ENCODE results near the gene PYCR2. TPM values are rescaled to one million over a fixed set of nuclear protein-coding genes. Genes with fewer than 3 reads are reported as not detected.

The PYCR2 gene
- total and polyA plus RNA-seq, 2 donors (not counting 1 experiment from before 2014, with no cell fraction given), result 28.6 to 32.4 TPM

DNA sequence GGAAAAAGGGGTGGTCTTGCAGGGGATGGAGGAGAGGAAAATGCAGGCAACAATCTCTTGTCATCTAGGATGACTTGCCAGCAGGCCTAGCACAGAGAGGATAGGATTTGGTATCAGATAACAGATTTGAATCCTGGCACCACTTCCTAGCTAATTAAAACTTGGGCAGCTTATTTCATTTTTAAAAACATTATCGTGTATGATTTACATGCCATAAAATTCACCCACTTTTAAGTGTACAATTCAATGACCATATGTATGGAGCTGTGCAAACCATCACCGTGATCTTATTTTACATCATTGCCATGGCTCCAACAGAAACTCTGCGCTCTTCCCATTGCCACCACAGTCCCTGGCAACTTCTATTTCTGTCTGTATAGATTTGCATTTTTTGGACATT is 6.9 kb downstream of the PYCR2 start:
- no peak overlapping the region for H2AFZ ChIP-seq (ENCODE audit: low read length)
- H3K4me2 ChIP-seq (ENCODE audit: extremely low read depth, insufficient read depth, low read length), result no peak overlapping the region
- H4K20me1 ChIP-seq (ENCODE audit: control insufficient read depth, extremely low read depth, insufficient read depth, low read length), result no peaks in the 10 kb centered on the region
- no peaks in the 10 kb centered on the region for H3K27me3 ChIP-seq (ENCODE audit: control insufficient read depth, insufficient read depth, low read length)
- H3K9ac ChIP-seq (ENCODE audit: insufficient read depth, low read length), result no peak overlapping the region
- H3K79me2 ChIP-seq (ENCODE audit: control insufficient read depth, insufficient read depth, low read length), result peaks cover 4% of the 10 kb centered on the region
- TF ChIP-seq, protein P1, sequence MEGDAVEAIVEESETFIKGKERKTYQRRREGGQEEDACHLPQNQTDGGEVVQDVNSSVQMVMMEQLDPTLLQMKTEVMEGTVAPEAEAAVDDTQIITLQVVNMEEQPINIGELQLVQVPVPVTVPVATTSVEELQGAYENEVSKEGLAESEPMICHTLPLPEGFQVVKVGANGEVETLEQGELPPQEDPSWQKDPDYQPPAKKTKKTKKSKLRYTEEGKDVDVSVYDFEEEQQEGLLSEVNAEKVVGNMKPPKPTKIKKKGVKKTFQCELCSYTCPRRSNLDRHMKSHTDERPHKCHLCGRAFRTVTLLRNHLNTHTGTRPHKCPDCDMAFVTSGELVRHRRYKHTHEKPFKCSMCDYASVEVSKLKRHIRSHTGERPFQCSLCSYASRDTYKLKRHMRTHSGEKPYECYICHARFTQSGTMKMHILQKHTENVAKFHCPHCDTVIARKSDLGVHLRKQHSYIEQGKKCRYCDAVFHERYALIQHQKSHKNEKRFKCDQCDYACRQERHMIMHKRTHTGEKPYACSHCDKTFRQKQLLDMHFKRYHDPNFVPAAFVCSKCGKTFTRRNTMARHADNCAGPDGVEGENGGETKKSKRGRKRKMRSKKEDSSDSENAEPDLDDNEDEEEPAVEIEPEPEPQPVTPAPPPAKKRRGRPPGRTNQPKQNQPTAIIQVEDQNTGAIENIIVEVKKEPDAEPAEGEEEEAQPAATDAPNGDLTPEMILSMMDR (conservative IDR thresholded peaks at IDR 0.05 in 1 of 2, IDR thresholded peaks at IDR 0.05 in 1 of 2; ENCODE audit: low read depth in 1 of 2, low read length in 2 of 2), result no peak
- TF ChIP-seq EZH2 (IDR thresholded peaks at IDR 0.05; ENCODE audit: low read length, missing control alignments), result no peak
- peaks cover 2% of the 10 kb centered on the region for H3K4me1 ChIP-seq (ENCODE audit: control insufficient read depth, extremely low read depth, insufficient read depth, low read length)
- H3K36me3 ChIP-seq (ENCODE audit: control insufficient read depth, insufficient read depth, low read length), result peaks cover 14% of the 10 kb centered on the region
- no peaks in the 10 kb centered on the region for H3K9me3 ChIP-seq (ENCODE audit: control insufficient read depth, insufficient read depth, low read depth, low read length)
- H3K4me3 ChIP-seq (replicated peaks in 1 of 4; ENCODE audit: control extremely low read depth in 1 of 4, insufficient read depth in 1 of 4, low read depth in 3 of 4, low read length in 4 of 4), result no peak overlapping the region
- H3K27ac ChIP-seq (ENCODE audit: insufficient read depth, low read length), result no peak overlapping the region
- no peak for DNase-seq (ENCODE audit: low read depth in 2 of 2)

DNA sequence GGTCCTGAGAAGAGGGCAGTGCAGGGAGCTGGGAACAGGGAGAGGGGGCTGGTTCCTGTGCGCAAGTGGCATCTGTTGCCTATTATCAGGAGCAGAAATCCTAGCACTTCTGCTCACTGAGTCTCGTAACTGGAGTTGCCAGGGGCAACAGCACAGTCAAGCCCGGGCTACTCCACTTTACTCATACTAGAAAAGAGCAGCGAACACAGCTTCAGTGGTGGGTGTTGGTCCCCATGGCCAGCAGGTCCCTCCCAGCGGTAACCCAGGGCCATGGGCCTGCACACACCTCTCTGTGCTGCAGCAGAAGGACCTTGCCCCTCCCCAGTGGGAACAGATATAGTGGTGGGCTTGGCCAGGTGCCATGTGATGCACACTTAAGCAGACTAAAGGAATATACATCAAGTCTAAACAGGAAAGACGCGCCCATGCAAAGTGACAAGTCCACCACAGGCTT is 8.5 kb downstream of the PYCR2 start:
- Histone ChIP-seq H3K4me3 (replicated peaks in 1 of 4; ENCODE audit: control extremely low read depth in 1 of 4, insufficient read depth in 1 of 4, low read depth in 3 of 4, low read length in 4 of 4) (no peak overlapping the region), H3K9me3 (ENCODE audit: control insufficient read depth, insufficient read depth, low read depth, low read length) (no peaks in the 10 kb centered on the region), H3K36me3 (ENCODE audit: control insufficient read depth, insufficient read depth, low read length) (peaks cover 5% of the 10 kb centered on the region), H2AFZ (ENCODE audit: low read length) (no peak overlapping the region), H3K4me1 (ENCODE audit: control insufficient read depth, extremely low read depth, insufficient read depth, low read length) (peaks cover 2% of the 10 kb centered on the region), H3K79me2 (ENCODE audit: control insufficient read depth, insufficient read depth, low read length) (no peaks in the 10 kb centered on the region), H3K27ac (ENCODE audit: insufficient read depth, low read length) (no peak overlapping the region), H4K20me1 (ENCODE audit: control insufficient read depth, extremely low read depth, insufficient read depth, low read length) (no peaks in the 10 kb centered on the region), H3K27me3 (ENCODE audit: control insufficient read depth, insufficient read depth, low read length) (no peaks in the 10 kb centered on the region), H3K9ac (ENCODE audit: insufficient read depth, low read length) (no peak overlapping the region), H3K4me2 (ENCODE audit: extremely low read depth, insufficient read depth, low read length) (no peak overlapping the region)
- TF ChIP-seq EZH2 (IDR thresholded peaks at IDR 0.05; ENCODE audit: low read length, missing control alignments), result no peak
- TF ChIP-seq, protein P1 (conservative IDR thresholded peaks at IDR 0.05 in 1 of 2, IDR thresholded peaks at IDR 0.05 in 1 of 2; ENCODE audit: low read depth in 1 of 2, low read length in 2 of 2), result no peak
- DNase-seq (ENCODE audit: low read depth in 2 of 2), result peak in 1 of 2 donors; percentile 28

DNA sequence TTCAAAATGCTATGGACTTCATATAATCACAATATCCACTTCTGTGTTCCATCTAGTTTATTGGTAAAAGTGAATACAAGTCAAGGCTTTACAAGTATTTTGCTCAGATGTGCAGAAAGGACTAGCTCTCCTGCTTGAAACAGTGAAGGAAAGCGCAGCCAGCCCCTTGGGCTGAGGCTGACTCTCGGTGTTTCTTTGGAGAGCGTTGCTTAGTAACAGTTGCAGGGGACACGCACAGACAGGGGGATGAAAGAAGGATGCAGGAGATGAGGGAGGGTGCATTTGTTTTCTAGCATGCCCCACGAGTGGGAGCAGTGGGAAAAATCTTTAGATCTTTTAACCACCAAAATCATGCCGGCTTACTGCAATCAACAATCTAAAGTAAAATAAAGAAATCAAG is 9.1 kb downstream of the PYCR2 start:
- Histone ChIP-seq H3K4me1 (ENCODE audit: control insufficient read depth, extremely low read depth, insufficient read depth, low read length) (no peaks in the 10 kb centered on the region), H3K27ac (ENCODE audit: insufficient read depth, low read length) (no peak overlapping the region), H3K27me3 (ENCODE audit: control insufficient read depth, insufficient read depth, low read length) (no peaks in the 10 kb centered on the region), H4K20me1 (ENCODE audit: control insufficient read depth, extremely low read depth, insufficient read depth, low read length) (no peaks in the 10 kb centered on the region), H2AFZ (ENCODE audit: low read length) (no peak overlapping the region), H3K79me2 (ENCODE audit: control insufficient read depth, insufficient read depth, low read length) (no peaks in the 10 kb centered on the region), H3K4me3 (replicated peaks in 1 of 4; ENCODE audit: control extremely low read depth in 1 of 4, insufficient read depth in 1 of 4, low read depth in 3 of 4, low read length in 4 of 4) (no peak overlapping the region), H3K9ac (ENCODE audit: insufficient read depth, low read length) (no peak overlapping the region), H3K9me3 (ENCODE audit: control insufficient read depth, insufficient read depth, low read depth, low read length) (no peaks in the 10 kb centered on the region), H3K36me3 (ENCODE audit: control insufficient read depth, insufficient read depth, low read length) (peaks cover 5% of the 10 kb centered on the region), H3K4me2 (ENCODE audit: extremely low read depth, insufficient read depth, low read length) (no peak overlapping the region)
- TF ChIP-seq EZH2 (IDR thresholded peaks at IDR 0.05; ENCODE audit: low read length, missing control alignments), result no peak
- TF ChIP-seq, protein P1 (conservative IDR thresholded peaks at IDR 0.05 in 1 of 2, IDR thresholded peaks at IDR 0.05 in 1 of 2; ENCODE audit: low read depth in 1 of 2, low read length in 2 of 2), result no peak
- no peak for DNase-seq (ENCODE audit: low read depth in 2 of 2)

All from fibroblast of lung (primary cell).